Loucy (cell line): ENCODE measurements around the gene RMI2.
A peak's percentile ranks its signal among the peaks of the same experiment; 100 is the strongest.

Source experiments
- H2AFZ ChIP-seq: fragments of 200-600 bp; sonication (generic); 2 replicates; pipeline ENCODE4 v1.6.0; 2016; ENCODE audit warnings: antibody characterized with exemption, mild to moderate bottlenecking, low read length, moderate library complexity
- H3F3A ChIP-seq: fragments of 200-600 bp; 2 replicates; pipeline ENCODE4 v1.6.0; 2016; ENCODE audit warnings: antibody characterized with exemption, low read depth, mild to moderate bottlenecking
- H3K27me3 ChIP-seq: fragments of 200-600 bp; sonication (generic); 2 replicates; pipeline ENCODE4 v1.6.1; 2014; ENCODE audit warnings: low read length, mild to moderate bottlenecking; ENCODE audit not compliant: insufficient read depth, poor library complexity, severe bottlenecking
- H3K36me3 ChIP-seq: fragments of 200-600 bp; sonication (generic); 2 replicates; pipeline ENCODE4 v1.6.1; 2016; ENCODE audit warnings: low read length; ENCODE audit not compliant: insufficient read depth
- H3K4me1 ChIP-seq: fragments of 200-600 bp; sonication (generic); 2 replicates; pipeline ENCODE4 v1.5.1; 2014; ENCODE audit warnings: low read length, mild to moderate bottlenecking; ENCODE audit not compliant: insufficient read depth, poor library complexity, severe bottlenecking
- H3K4me2 ChIP-seq: fragments of 200-600 bp; sonication (generic); 2 replicates; pipeline ENCODE4 v1.6.0; 2014; ENCODE audit warnings: antibody characterized with exemption, low read length, low read depth, mild to moderate bottlenecking; ENCODE audit not compliant: poor library complexity, severe bottlenecking
- H3K4me3 ChIP-seq: fragments of 200-600 bp; sonication (generic); 2 replicates; pipeline ENCODE4 v1.5.1; 2014; ENCODE audit warnings: low read length, mild to moderate bottlenecking, mixed read lengths; ENCODE audit not compliant: poor library complexity, severe bottlenecking
- H3K79me2 ChIP-seq: fragments of 200-600 bp; sonication (generic); 2 replicates; pipeline ENCODE4 v1.6.1; 2014; ENCODE audit warnings: low read length; ENCODE audit not compliant: insufficient read depth
- H3K9ac ChIP-seq: fragments of 200-600 bp; sonication (generic); 2 replicates; pipeline ENCODE4 v1.6.0; 2014; ENCODE audit warnings: mild to moderate bottlenecking, low read depth, low read length, moderate library complexity; ENCODE audit not compliant: poor library complexity, severe bottlenecking
- H3K9me2 ChIP-seq: fragments of 200-600 bp; sonication (generic); replicated peaks from 2 replicates; pipeline ENCODE4 v1.6.1; 2016; ENCODE audit warnings: low read depth, low read length, mixed read lengths
- H3K9me3 ChIP-seq: fragments of 200-600 bp; sonication (generic); 2 replicates; pipeline ENCODE4 v1.6.1; 2014; ENCODE audit warnings: mild to moderate bottlenecking, antibody characterized with exemption, low read length, low read depth; ENCODE audit not compliant: insufficient read depth
- H4K20me1 ChIP-seq: fragments of 200-600 bp; sonication (generic); 2 replicates; pipeline ENCODE4 v1.6.0; 2014; ENCODE audit warnings: antibody characterized with exemption, low read length, mild to moderate bottlenecking; ENCODE audit not compliant: insufficient read depth, poor library complexity, severe bottlenecking
- CTCF ChIP-seq: fragments of 200-600 bp; sonication (generic); conservative IDR thresholded peaks from 2 replicates; pipeline ENCODE4 v1.5.1; 2014; ENCODE audit warnings: mild to moderate bottlenecking, antibody characterized with exemption, low read length
- EZH2phosphoT487 ChIP-seq: fragments of 200-600 bp; IDR thresholded peaks from 2 replicates; pipeline ENCODE4 v1.6.1; 2018; ENCODE audit warnings: antibody characterized with exemption, mild to moderate bottlenecking, moderate library complexity, borderline replicate concordance

The RMI2 gene

GRCh38 chr16:11359370-11359769 is 14.1 kb downstream of the RMI2 start:
- Histone ChIP-seq H2AFZ (no peak overlapping the region), H3K4me1 (peaks cover 37% of the 10 kb centered on the region), H3F3A (no peaks in the 10 kb centered on the region), H3K9me3 (no peaks in the 10 kb centered on the region), H4K20me1 (peaks cover 3% of the 10 kb centered on the region), H3K4me3 (no peak overlapping the region), H3K27me3 (no peaks in the 10 kb centered on the region), H3K9me2 (no peaks in the 10 kb centered on the region), H3K9ac (no peak overlapping the region), H3K79me2 (no peaks in the 10 kb centered on the region), H3K4me2 (no peak overlapping the region), H3K36me3 (no peaks in the 10 kb centered on the region)
- TF ChIP-seq EZH2phosphoT487 (no peak), CTCF (no peak)

- Histone ChIP-seq H3K4me2 (peak overlapping the region; percentile 79), H3K4me3 (peak overlapping the region; percentile 54), H4K20me1 (peaks cover 3% of the 10 kb centered on the region), H3F3A (no peaks in the 10 kb centered on the region), H3K9ac (peak overlapping the region; percentile 35), H3K9me2 (no peaks in the 10 kb centered on the region), H3K9me3 (no peaks in the 10 kb centered on the region), H3K27me3 (no peaks in the 10 kb centered on the region), H3K79me2 (no peaks in the 10 kb centered on the region), H2AFZ (no peak overlapping the region), H3K4me1 (peaks cover 24% of the 10 kb centered on the region), H3K36me3 (no peaks in the 10 kb centered on the region)
- no peak for TF ChIP-seq CTCF
- TF ChIP-seq EZH2phosphoT487 = no peak
These were observed 15.5 kb downstream of the RMI2 start for GRCh38 chr16:11360641-11361373.

GRCh38 chr16:11361701-11362451 is 16.6 kb downstream of the RMI2 start:
- peak overlapping the region; percentile 79 for H3K4me2 ChIP-seq
- peaks cover 24% of the 10 kb centered on the region for H3K4me1 ChIP-seq

More at GRCh38 chr16:11361701-11362451, 16.6 kb downstream of the RMI2 start:
- no peaks in the 10 kb centered on the region for H3F3A ChIP-seq
- H4K20me1 ChIP-seq = peaks cover 3% of the 10 kb centered on the region
- peak overlapping the region; percentile 35 for H3K9ac ChIP-seq
- H3K36me3 ChIP-seq = no peaks in the 10 kb centered on the region
- H3K4me3 ChIP-seq = peak overlapping the region; percentile 54
- no peaks in the 10 kb centered on the region for H3K9me3 ChIP-seq
- H2AFZ ChIP-seq = no peak overlapping the region
- TF ChIP-seq EZH2phosphoT487 = peak; percentile 42; the same call in 1 of the 2 replicates
- no peak for TF ChIP-seq CTCF
- H3K27me3 ChIP-seq = no peaks in the 10 kb centered on the region
- no peaks in the 10 kb centered on the region for H3K79me2 ChIP-seq
- H3K9me2 ChIP-seq = no peaks in the 10 kb centered on the region
